Loucy (cell line): ENCODE measurements around the gene RAD9A.
A peak's percentile ranks its signal among the peaks of the same experiment; 100 is the strongest.

Experiments
- H2AFZ ChIP-seq: fragments of 200-600 bp; sonication (generic); 2 replicates; pipeline ENCODE4 v1.6.0; 2016; ENCODE audit warnings: antibody characterized with exemption, mild to moderate bottlenecking, low read length, moderate library complexity
- H3F3A ChIP-seq: fragments of 200-600 bp; 2 replicates; pipeline ENCODE4 v1.6.0; 2016; ENCODE audit warnings: antibody characterized with exemption, low read depth, mild to moderate bottlenecking
- H3K27me3 ChIP-seq: fragments of 200-600 bp; sonication (generic); 2 replicates; pipeline ENCODE4 v1.6.1; 2014; ENCODE audit warnings: low read length, mild to moderate bottlenecking; ENCODE audit not compliant: insufficient read depth, poor library complexity, severe bottlenecking
- H3K36me3 ChIP-seq: fragments of 200-600 bp; sonication (generic); 2 replicates; pipeline ENCODE4 v1.6.1; 2016; ENCODE audit warnings: low read length; ENCODE audit not compliant: insufficient read depth
- H3K4me1 ChIP-seq: fragments of 200-600 bp; sonication (generic); 2 replicates; pipeline ENCODE4 v1.5.1; 2014; ENCODE audit warnings: low read length, mild to moderate bottlenecking; ENCODE audit not compliant: insufficient read depth, poor library complexity, severe bottlenecking
- H3K4me2 ChIP-seq: fragments of 200-600 bp; sonication (generic); 2 replicates; pipeline ENCODE4 v1.6.0; 2014; ENCODE audit warnings: antibody characterized with exemption, low read length, low read depth, mild to moderate bottlenecking; ENCODE audit not compliant: poor library complexity, severe bottlenecking
- H3K4me3 ChIP-seq: fragments of 200-600 bp; sonication (generic); 2 replicates; pipeline ENCODE4 v1.5.1; 2014; ENCODE audit warnings: low read length, mild to moderate bottlenecking, mixed read lengths; ENCODE audit not compliant: poor library complexity, severe bottlenecking
- H3K79me2 ChIP-seq: fragments of 200-600 bp; sonication (generic); 2 replicates; pipeline ENCODE4 v1.6.1; 2014; ENCODE audit warnings: low read length; ENCODE audit not compliant: insufficient read depth
- H3K9ac ChIP-seq: fragments of 200-600 bp; sonication (generic); 2 replicates; pipeline ENCODE4 v1.6.0; 2014; ENCODE audit warnings: mild to moderate bottlenecking, low read depth, low read length, moderate library complexity; ENCODE audit not compliant: poor library complexity, severe bottlenecking
- H3K9me2 ChIP-seq: fragments of 200-600 bp; sonication (generic); replicated peaks from 2 replicates; pipeline ENCODE4 v1.6.1; 2016; ENCODE audit warnings: low read depth, low read length, mixed read lengths
- H3K9me3 ChIP-seq: fragments of 200-600 bp; sonication (generic); 2 replicates; pipeline ENCODE4 v1.6.1; 2014; ENCODE audit warnings: mild to moderate bottlenecking, antibody characterized with exemption, low read length, low read depth; ENCODE audit not compliant: insufficient read depth
- H4K20me1 ChIP-seq: fragments of 200-600 bp; sonication (generic); 2 replicates; pipeline ENCODE4 v1.6.0; 2014; ENCODE audit warnings: antibody characterized with exemption, low read length, mild to moderate bottlenecking; ENCODE audit not compliant: insufficient read depth, poor library complexity, severe bottlenecking
- EZH2phosphoT487 ChIP-seq: fragments of 200-600 bp; IDR thresholded peaks from 2 replicates; pipeline ENCODE4 v1.6.1; 2018; ENCODE audit warnings: antibody characterized with exemption, mild to moderate bottlenecking, moderate library complexity, borderline replicate concordance
- TF ChIP-seq, protein P1 (sequence below): fragments of 200-600 bp; sonication (generic); conservative IDR thresholded peaks from 2 replicates; pipeline ENCODE4 v1.5.1; 2014; ENCODE audit warnings: mild to moderate bottlenecking, antibody characterized with exemption, low read length

Gene RAD9A

DNA sequence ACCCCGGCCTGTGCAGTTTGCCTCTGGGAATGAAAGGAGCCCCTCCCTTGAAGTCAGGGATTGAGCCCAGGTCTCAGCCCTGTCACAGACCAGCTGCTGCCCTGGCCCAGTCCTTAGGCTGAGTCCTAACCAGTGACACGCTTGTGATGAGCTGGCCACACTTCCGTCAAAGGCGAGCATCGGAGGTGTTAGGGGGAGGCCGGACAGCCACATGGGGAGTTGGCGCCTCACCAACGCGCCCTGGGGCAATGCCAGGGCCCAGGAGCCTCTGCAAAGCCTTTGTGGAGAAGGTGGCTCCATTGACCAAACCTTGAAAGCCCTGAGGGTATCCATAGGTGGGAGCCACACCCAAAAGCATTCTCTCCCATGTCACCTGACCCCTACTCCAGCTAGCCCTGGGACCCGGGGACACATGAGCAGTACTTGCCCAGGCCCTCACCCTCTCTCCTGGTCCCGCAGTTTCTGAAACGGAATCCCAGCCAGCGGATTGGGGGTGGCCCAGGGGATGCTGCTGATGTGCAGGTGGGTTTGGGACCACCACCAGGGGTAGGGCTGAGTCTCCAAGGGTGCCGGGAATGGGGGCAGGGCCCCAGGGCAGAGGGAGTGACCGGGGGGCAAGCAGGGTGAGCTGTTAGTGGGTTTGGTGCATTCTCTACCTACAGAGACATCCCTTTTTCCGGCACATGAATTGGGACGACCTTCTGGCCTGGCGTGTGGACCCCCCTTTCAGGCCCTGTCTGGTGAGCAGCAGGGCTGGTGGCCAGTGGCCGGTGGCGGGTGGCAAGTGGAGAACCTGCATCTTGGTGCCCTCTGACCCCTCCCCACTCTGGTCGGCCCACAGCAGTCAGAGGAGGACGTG, 42.0 kb downstream of the RAD9A start:
- peaks cover 96% of the 10 kb centered on the region for H3K79me2 ChIP-seq

DNA sequence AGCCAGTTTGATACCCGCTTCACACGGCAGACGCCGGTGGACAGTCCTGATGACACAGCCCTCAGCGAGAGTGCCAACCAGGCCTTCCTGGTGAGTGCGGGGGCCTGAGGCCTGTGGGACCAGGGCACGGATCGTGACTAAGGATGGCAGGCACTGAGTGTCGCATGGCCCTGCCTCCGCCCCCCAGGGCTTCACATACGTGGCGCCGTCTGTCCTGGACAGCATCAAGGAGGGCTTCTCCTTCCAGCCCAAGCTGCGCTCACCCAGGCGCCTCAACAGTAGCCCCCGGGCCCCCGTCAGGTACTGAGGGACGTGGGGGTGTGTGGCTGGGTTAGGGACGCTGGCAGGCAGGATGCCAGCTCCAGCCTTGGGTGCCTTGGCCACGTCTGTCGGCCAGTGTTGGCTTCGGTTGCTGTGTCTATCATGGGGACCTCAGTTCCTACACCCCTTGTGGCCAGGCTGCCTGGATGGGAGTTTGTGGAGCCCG, 42.7 kb downstream of the RAD9A start:
- H3K9me3 ChIP-seq: no peaks in the 10 kb centered on the region
- H3F3A ChIP-seq: 0 out of 2 replicates have a peak, but pooled peaks cover 4% of the 10 kb centered on the region
- no peak overlapping the region for H2AFZ ChIP-seq
- peaks cover 54% of the 10 kb centered on the region for H3K4me1 ChIP-seq
- peaks cover 96% of the 10 kb centered on the region for H3K79me2 ChIP-seq
- H3K4me2 ChIP-seq: peak overlapping the region; percentile 96
- peaks cover 20% of the 10 kb centered on the region; the same call in 1 of the 2 replicates for H3K36me3 ChIP-seq
- H3K4me3 ChIP-seq: peak overlapping the region; percentile 100
- H4K20me1 ChIP-seq: peaks cover 59% of the 10 kb centered on the region
- TF ChIP-seq, protein P1, sequence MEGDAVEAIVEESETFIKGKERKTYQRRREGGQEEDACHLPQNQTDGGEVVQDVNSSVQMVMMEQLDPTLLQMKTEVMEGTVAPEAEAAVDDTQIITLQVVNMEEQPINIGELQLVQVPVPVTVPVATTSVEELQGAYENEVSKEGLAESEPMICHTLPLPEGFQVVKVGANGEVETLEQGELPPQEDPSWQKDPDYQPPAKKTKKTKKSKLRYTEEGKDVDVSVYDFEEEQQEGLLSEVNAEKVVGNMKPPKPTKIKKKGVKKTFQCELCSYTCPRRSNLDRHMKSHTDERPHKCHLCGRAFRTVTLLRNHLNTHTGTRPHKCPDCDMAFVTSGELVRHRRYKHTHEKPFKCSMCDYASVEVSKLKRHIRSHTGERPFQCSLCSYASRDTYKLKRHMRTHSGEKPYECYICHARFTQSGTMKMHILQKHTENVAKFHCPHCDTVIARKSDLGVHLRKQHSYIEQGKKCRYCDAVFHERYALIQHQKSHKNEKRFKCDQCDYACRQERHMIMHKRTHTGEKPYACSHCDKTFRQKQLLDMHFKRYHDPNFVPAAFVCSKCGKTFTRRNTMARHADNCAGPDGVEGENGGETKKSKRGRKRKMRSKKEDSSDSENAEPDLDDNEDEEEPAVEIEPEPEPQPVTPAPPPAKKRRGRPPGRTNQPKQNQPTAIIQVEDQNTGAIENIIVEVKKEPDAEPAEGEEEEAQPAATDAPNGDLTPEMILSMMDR: no peak
- no peak for TF ChIP-seq EZH2phosphoT487
- H3K27me3 ChIP-seq: no peaks in the 10 kb centered on the region
- peak overlapping the region; percentile 100 for H3K9ac ChIP-seq
- H3K9me2 ChIP-seq: no peaks in the 10 kb centered on the region

More for the DNA sequence above, 42.0 kb downstream of the RAD9A start:
- Histone ChIP-seq H3K4me3 (peak overlapping the region; percentile 100), H2AFZ (no peak overlapping the region), H3K36me3 (peaks cover 20% of the 10 kb centered on the region; the same call in 1 of the 2 replicates), H3K9ac (peak overlapping the region; percentile 100), H3K9me3 (no peaks in the 10 kb centered on the region), H3K4me1 (peaks cover 54% of the 10 kb centered on the region), H3F3A (0 out of 2 replicates have a peak, but pooled peaks cover 4% of the 10 kb centered on the region), H3K4me2 (peak overlapping the region; percentile 96), H4K20me1 (peaks cover 59% of the 10 kb centered on the region), H3K9me2 (no peaks in the 10 kb centered on the region), H3K27me3 (no peaks in the 10 kb centered on the region)
- TF ChIP-seq, protein P1: no peak
- no peak for TF ChIP-seq EZH2phosphoT487

DNA sequence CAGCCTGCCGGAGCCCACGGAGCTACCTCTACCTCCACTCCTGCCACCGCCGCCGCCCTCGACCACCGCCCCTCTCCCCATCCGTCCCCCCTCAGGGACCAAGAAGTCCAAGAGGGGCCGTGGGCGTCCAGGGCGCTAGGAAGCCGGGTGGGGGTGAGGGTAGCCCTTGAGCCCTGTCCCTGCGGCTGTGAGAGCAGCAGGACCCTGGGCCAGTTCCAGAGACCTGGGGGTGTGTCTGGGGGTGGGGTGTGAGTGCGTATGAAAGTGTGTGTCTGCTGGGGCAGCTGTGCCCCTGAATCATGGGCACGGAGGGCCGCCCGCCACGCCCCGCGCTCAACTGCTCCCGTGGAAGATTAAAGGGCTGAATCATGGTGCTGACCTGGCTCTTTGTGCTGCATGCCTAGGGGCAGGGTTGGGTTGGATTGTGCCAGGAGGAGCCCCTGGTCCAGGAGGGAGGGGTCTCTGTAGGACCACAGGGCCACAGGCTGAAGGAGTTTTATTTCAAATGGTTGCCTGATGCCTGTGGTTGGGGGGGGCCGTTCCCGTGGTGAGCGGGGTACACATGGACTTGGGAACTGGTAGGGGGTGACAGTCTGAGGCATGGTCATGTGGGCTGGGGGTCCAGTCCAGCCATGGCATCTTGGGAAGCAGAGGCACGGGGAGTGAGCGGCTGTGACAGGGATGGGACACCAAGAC, 43.4 kb downstream of the RAD9A start:
- H3K4me1 ChIP-seq: peaks cover 53% of the 10 kb centered on the region
- H2AFZ ChIP-seq: no peak overlapping the region
- H4K20me1 ChIP-seq: peaks cover 55% of the 10 kb centered on the region
- no peaks in the 10 kb centered on the region for H3K9me3 ChIP-seq
- H3K9me2 ChIP-seq: no peaks in the 10 kb centered on the region
- H3K27me3 ChIP-seq: no peaks in the 10 kb centered on the region
- H3K9ac ChIP-seq: peak overlapping the region; percentile 100
- H3K79me2 ChIP-seq: peaks cover 98% of the 10 kb centered on the region
- H3K4me3 ChIP-seq: peak overlapping the region; percentile 100
- TF ChIP-seq EZH2phosphoT487: no peak
- TF ChIP-seq, protein P1: no peak
- H3K36me3 ChIP-seq: peaks cover 20% of the 10 kb centered on the region; the same call in 1 of the 2 replicates
- H3K4me2 ChIP-seq: peak overlapping the region; percentile 96
- 0 out of 2 replicates have a peak, but pooled peaks cover 4% of the 10 kb centered on the region for H3F3A ChIP-seq
